Measurements from ENCODE around the gene ZNF268.

- TF ChIP-seq CTCF (conservative IDR thresholded peaks at IDR 0.05; ENCODE audit: low read depth, low read length), result no peak
- no peak for TF ChIP-seq EZH2 (IDR thresholded peaks at IDR 0.05; ENCODE audit: low read length, unreplicated experiment)
These were observed 49.7 kb downstream of the ZNF268 start for GRCh38 chr12:133231001-133231400.

All from PC-3 (cell line).